ENCODE measurements around the gene APBB2. TPM values are rescaled to one million over a fixed set of nuclear protein-coding genes. Genes with fewer than 3 reads are reported as not detected.

The APBB2 gene
- total RNA-seq, 1 experiment from 2014 or later, result 49.0 TPM

DNA sequence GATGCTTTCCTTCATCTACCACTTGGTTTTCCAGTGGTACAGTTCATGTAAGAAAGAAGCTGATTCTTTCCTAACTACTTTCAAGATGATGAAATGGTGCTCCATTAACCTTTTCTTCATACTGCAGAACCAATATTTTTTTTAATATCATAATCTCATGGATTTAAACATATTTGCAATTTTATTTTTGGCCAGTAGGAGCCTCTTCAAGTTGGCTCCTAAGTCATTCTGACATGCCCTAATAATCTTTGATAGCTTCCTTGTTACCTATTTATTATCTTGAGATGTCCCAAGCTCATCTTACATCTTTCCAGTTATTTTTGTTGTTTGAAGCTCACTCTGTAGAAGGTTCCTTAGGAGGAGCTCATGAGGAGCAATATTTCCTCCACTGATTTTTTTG, 170.2 kb downstream of the APBB2 start:
- POLR2A ChIA-PET, result no interaction called here
- Mint-ChIP-seq H3K4me1 (peaks cover 6% of the 10 kb centered on the region), H3K27me3 (ENCODE audit: low read depth) (no peaks in the 10 kb centered on the region), H3K36me3 (peaks cover 38% of the 10 kb centered on the region), H3K4me3 (no peak overlapping the region), H3K9me3 (peaks cover 50% of the 10 kb centered on the region), H3K27ac (no peak overlapping the region)
- TF ChIP-seq JUN (CRISPR knock-in tag; IDR thresholded peaks at IDR 0.05) (no peak), OVOL2 (CRISPR knock-in tag; IDR thresholded peaks at IDR 0.05; ENCODE audit: borderline replicate concordance) (no peak), CBFB (CRISPR knock-in tag; IDR thresholded peaks at IDR 0.05; ENCODE audit: low read depth) (no peak), SMAD3 (CRISPR knock-in tag; IDR thresholded peaks at IDR 0.05; ENCODE audit: borderline replicate concordance) (no peak), ELF4 (CRISPR knock-in tag; IDR thresholded peaks at IDR 0.05; ENCODE audit: low read depth) (no peak), PRRX2 (CRISPR knock-in tag; IDR thresholded peaks at IDR 0.05) (no peak), KAT7 (CRISPR knock-in tag; IDR thresholded peaks at IDR 0.05; ENCODE audit: borderline replicate concordance) (no peak), EMX1 (CRISPR knock-in tag; IDR thresholded peaks at IDR 0.05) (no peak), ZNF232 (CRISPR knock-in tag; IDR thresholded peaks at IDR 0.05) (no peak), NFATC4 (CRISPR knock-in tag; IDR thresholded peaks at IDR 0.05) (no peak), CREB1 (CRISPR knock-in tag; IDR thresholded peaks at IDR 0.05) (no peak)
- TF ChIP-seq, protein P1, sequence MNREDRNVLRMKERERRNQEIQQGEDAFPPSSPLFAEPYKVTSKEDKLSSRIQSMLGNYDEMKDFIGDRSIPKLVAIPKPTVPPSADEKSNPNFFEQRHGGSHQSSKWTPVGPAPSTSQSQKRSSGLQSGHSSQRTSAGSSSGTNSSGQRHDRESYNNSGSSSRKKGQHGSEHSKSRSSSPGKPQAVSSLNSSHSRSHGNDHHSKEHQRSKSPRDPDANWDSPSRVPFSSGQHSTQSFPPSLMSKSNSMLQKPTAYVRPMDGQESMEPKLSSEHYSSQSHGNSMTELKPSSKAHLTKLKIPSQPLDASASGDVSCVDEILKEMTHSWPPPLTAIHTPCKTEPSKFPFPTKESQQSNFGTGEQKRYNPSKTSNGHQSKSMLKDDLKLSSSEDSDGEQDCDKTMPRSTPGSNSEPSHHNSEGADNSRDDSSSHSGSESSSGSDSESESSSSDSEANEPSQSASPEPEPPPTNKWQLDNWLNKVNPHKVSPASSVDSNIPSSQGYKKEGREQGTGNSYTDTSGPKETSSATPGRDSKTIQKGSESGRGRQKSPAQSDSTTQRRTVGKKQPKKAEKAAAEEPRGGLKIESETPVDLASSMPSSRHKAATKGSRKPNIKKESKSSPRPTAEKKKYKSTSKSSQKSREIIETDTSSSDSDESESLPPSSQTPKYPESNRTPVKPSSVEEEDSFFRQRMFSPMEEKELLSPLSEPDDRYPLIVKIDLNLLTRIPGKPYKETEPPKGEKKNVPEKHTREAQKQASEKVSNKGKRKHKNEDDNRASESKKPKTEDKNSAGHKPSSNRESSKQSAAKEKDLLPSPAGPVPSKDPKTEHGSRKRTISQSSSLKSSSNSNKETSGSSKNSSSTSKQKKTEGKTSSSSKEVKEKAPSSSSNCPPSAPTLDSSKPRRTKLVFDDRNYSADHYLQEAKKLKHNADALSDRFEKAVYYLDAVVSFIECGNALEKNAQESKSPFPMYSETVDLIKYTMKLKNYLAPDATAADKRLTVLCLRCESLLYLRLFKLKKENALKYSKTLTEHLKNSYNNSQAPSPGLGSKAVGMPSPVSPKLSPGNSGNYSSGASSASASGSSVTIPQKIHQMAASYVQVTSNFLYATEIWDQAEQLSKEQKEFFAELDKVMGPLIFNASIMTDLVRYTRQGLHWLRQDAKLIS (CRISPR knock-in tag; IDR thresholded peaks at IDR 0.05; ENCODE audit: borderline replicate concordance), result no peak
- TF ChIP-seq, protein P2, sequence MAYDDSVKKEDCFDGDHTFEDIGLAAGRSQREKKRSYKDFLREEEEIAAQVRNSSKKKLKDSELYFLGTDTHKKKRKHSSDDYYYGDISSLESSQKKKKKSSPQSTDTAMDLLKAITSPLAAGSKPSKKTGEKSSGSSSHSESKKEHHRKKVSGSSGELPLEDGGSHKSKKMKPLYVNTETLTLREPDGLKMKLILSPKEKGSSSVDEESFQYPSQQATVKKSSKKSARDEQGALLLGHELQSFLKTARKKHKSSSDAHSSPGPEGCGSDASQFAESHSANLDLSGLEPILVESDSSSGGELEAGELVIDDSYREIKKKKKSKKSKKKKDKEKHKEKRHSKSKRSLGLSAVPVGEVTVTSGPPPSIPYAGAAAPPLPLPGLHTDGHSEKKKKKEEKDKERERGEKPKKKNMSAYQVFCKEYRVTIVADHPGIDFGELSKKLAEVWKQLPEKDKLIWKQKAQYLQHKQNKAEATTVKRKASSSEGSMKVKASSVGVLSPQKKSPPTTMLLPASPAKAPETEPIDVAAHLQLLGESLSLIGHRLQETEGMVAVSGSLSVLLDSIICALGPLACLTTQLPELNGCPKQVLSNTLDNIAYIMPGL (CRISPR knock-in tag; IDR thresholded peaks at IDR 0.05), result no peak
- TF ChIP-seq, protein P3, sequence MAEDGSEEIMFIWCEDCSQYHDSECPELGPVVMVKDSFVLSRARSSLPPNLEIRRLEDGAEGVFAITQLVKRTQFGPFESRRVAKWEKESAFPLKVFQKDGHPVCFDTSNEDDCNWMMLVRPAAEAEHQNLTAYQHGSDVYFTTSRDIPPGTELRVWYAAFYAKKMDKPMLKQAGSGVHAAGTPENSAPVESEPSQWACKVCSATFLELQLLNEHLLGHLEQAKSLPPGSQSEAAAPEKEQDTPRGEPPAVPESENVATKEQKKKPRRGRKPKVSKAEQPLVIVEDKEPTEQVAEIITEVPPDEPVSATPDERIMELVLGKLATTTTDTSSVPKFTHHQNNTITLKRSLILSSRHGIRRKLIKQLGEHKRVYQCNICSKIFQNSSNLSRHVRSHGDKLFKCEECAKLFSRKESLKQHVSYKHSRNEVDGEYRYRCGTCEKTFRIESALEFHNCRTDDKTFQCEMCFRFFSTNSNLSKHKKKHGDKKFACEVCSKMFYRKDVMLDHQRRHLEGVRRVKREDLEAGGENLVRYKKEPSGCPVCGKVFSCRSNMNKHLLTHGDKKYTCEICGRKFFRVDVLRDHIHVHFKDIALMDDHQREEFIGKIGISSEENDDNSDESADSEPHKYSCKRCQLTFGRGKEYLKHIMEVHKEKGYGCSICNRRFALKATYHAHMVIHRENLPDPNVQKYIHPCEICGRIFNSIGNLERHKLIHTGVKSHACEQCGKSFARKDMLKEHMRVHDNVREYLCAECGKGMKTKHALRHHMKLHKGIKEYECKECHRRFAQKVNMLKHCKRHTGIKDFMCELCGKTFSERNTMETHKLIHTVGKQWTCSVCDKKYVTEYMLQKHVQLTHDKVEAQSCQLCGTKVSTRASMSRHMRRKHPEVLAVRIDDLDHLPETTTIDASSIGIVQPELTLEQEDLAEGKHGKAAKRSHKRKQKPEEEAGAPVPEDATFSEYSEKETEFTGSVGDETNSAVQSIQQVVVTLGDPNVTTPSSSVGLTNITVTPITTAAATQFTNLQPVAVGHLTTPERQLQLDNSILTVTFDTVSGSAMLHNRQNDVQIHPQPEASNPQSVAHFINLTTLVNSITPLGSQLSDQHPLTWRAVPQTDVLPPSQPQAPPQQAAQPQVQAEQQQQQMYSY (CRISPR knock-in tag; IDR thresholded peaks at IDR 0.05), result no peak
- TF ChIP-seq, protein P4, sequence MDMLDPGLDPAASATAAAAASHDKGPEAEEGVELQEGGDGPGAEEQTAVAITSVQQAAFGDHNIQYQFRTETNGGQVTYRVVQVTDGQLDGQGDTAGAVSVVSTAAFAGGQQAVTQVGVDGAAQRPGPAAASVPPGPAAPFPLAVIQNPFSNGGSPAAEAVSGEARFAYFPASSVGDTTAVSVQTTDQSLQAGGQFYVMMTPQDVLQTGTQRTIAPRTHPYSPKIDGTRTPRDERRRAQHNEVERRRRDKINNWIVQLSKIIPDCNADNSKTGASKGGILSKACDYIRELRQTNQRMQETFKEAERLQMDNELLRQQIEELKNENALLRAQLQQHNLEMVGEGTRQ (CRISPR knock-in tag; IDR thresholded peaks at IDR 0.05), result no peak
- TF ChIP-seq, protein P5, sequence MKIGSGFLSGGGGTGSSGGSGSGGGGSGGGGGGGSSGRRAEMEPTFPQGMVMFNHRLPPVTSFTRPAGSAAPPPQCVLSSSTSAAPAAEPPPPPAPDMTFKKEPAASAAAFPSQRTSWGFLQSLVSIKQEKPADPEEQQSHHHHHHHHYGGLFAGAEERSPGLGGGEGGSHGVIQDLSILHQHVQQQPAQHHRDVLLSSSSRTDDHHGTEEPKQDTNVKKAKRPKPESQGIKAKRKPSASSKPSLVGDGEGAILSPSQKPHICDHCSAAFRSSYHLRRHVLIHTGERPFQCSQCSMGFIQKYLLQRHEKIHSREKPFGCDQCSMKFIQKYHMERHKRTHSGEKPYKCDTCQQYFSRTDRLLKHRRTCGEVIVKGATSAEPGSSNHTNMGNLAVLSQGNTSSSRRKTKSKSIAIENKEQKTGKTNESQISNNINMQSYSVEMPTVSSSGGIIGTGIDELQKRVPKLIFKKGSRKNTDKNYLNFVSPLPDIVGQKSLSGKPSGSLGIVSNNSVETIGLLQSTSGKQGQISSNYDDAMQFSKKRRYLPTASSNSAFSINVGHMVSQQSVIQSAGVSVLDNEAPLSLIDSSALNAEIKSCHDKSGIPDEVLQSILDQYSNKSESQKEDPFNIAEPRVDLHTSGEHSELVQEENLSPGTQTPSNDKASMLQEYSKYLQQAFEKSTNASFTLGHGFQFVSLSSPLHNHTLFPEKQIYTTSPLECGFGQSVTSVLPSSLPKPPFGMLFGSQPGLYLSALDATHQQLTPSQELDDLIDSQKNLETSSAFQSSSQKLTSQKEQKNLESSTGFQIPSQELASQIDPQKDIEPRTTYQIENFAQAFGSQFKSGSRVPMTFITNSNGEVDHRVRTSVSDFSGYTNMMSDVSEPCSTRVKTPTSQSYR (CRISPR knock-in tag; IDR thresholded peaks at IDR 0.05), result no peak
- TF ChIP-seq, protein P6, sequence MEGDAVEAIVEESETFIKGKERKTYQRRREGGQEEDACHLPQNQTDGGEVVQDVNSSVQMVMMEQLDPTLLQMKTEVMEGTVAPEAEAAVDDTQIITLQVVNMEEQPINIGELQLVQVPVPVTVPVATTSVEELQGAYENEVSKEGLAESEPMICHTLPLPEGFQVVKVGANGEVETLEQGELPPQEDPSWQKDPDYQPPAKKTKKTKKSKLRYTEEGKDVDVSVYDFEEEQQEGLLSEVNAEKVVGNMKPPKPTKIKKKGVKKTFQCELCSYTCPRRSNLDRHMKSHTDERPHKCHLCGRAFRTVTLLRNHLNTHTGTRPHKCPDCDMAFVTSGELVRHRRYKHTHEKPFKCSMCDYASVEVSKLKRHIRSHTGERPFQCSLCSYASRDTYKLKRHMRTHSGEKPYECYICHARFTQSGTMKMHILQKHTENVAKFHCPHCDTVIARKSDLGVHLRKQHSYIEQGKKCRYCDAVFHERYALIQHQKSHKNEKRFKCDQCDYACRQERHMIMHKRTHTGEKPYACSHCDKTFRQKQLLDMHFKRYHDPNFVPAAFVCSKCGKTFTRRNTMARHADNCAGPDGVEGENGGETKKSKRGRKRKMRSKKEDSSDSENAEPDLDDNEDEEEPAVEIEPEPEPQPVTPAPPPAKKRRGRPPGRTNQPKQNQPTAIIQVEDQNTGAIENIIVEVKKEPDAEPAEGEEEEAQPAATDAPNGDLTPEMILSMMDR (IDR thresholded peaks at IDR 0.05), result no peak
- DNase-seq (ENCODE audit: low spot score) (no peak), ATAC-seq (no peak)
- CTCF ChIA-PET, result interaction anchor here (1.6 kb wide), 1 partner anchor 136 kb away, joined by 4 read pairs; no protein-coding TSS in a partner anchor
